GM19238 (cell line): ENCODE data around the gene OR2G6.
A peak's percentile ranks its signal among the peaks of the same experiment; 100 is the strongest.
"Not testable (repeated sequence)": the region's sequence is repeated elsewhere in the genome, so short reads cannot be mapped to it uniquely, and the experiment has no call there.

Experiments used
- DNase-seq: peaks from one replicate; pipeline ENCODE4 v3.0.0; 2011; ENCODE audit warnings: low spot score; ENCODE audit not compliant: insufficient read length

Gene OR2G6

DNA sequence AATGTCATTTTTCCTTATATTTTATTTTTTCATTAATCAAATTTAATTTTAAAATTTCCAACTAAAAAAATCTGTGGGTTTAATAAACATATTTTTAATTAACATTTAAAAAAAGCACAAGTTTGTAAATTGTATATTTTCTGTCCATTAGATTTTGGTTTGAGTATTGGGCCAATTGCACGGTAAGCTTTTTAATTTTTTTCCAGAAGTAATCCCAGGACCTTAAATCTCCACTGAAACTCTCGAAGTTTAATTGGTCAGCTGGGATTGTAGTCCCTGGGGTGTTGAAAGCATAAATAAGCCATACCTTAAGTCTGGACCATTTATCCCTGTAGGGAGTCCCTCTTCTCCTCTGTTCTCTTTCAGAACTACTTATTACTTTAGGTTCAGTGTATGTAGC, at the start of gene OR2G6:
TSS of gene OR2G6 (plus strand) at position 301 of the 400 bp plus-strand sequence. CDS start 13,574 bp downstream, outside the sequence.
- not testable (repeated sequence) for DNase-seq

DNA sequence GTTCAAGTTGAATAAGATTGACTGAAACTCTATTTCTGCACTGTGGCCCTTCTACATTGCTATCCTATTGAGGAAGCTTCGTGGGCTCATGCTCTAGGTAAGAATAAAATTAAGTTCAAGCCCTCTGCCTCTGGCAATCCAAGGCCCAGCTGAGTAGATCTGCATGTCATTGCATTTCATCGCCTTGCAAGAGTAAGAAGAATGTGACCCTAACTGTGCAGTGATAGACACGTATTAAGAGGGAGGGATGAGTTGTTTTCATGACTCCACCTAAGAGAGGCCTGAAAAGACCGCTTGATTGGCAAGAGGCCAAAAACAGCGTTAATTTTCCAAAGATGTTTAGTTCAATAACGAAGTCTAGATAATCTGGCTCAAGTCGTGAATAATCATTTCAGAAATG, 48.8 kb upstream of the OR2G6 start:
- DNase-seq = not testable (repeated sequence)

- no peak for DNase-seq
Observed at GRCh38 chr1:248471154-248471553, 36.7 kb upstream of the OR2G6 start.

DNA sequence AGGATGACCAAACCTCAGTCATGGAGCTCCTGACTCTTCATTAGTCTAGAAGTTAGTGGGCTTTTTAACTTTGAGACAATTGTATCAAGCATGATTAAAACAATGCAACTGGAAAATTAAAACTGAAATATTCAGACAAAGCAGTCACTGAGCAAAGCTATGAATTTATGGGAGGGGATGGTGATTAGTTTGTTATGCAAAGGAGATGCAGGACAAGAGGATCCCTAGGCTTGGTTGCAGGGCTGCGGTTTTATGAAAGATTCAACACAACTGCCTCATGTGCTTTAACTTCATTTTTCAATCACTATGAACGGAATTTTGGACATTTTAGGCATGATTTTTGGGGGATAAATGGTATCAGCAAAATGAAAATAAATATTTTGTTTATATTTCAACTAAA, 35.8 kb upstream of the OR2G6 start:
- not testable (repeated sequence) for DNase-seq

DNA sequence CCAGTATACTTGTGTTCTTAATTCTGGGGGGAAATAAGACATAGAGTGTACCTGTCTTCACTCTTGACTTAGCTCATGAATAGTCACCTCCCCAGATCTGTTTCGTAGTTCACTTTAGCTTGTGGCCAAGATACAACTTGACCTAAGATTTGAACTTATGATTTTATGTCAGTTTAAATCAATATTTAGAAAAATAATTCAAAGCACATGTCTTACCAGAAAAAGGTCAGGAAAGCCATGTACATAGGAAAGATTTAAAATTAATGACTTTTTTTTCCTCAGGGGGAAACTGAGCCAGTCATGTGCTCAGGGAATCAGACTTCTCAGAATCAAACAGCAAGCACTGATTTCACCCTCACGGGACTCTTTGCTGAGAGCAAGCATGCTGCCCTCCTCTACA, 34.8 kb upstream of the OR2G6 start, which contains the start of gene OR2T3:
TSS of gene OR2T3 (plus strand) at position 301 of the 400 bp plus-strand sequence. CDS start at position 301, 0 bp downstream.
- DNase-seq = not testable (repeated sequence)

- DNase-seq = not testable (repeated sequence)
Observed at GRCh38 chr1:248475660-248476059, 32.2 kb upstream of the OR2G6 start.

GRCh38 chr1:248481686-248482579, 25.9 kb upstream of the OR2G6 start:
- not testable (repeated sequence) for DNase-seq

- DNase-seq = not testable (repeated sequence)
Observed at GRCh38 chr1:248488289-248488688, 19.6 kb upstream of the OR2G6 start, which contains the start of gene OR2T5. Gene OR2T5, plus strand, starts transcription at chr1:248488589. Its CDS starts 0 bp downstream, at chr1:248488589.

GRCh38 chr1:248496661-248497060, 11.2 kb upstream of the OR2G6 start:
- not testable (repeated sequence) for DNase-seq

- not testable (repeated sequence) for DNase-seq
Observed at GRCh38 chr1:248500305-248501035, 7.4 kb upstream of the OR2G6 start.

GRCh38 chr1:248510217-248510616, 2.3 kb downstream of the OR2G6 start:
- not testable (repeated sequence) for DNase-seq

DNA sequence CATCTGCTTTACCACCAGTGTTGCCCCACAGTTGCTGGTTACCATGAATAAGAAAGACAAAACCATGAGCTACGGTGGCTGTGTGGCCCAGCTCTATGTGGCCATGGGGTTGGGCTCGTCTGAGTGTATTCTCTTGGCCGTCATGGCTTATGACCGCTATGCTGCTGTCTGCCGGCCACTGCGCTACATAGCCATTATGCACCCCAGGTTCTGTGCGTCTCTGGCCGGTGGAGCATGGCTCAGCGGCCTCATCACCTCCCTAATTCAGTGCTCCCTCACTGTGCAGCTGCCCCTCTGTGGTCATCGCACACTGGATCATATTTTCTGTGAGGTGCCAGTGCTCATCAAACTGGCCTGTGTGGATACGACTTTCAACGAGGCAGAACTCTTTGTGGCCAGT, 14.0 kb downstream of the OR2G6 start:
- DNase-seq = no peak

DNA sequence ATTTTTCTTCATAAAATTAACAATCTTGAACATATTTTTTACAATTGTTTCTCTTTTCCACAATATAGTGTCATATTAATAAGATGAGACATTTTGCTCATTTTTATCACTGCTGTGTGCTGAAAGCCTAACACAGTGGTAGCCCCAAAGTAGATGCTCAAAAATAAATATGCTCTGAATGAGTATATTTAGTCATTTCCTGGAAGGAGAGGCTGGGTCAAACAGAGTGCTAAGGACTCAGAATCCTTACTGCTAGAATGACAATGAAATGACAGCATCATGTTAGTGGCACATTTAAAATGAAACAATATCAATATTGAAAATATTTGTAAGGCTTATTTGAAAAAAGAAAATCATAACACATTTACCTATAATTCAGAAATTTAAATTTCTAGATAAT, 29.6 kb downstream of the OR2G6 start:
- not testable (repeated sequence) for DNase-seq

DNA sequence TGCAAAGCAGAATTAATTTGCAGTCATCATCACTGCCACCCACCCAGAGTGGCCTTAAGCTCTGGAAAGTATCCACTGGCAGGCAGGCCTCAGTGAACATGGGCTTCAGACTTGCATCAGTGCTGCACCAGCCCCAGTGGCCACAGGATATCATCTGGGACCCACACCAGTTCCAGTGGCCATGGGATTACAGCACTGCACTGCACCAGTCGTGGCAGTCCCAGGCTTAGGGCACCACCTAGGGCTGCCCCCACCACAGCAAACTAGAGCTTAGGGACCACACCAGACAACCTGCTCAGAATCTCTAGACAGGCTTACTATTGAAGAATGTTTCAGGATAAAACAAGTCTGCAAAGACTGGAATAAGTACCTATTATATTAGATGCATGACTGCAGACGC, 39.5 kb downstream of the OR2G6 start:
- not testable (repeated sequence) for DNase-seq

DNA sequence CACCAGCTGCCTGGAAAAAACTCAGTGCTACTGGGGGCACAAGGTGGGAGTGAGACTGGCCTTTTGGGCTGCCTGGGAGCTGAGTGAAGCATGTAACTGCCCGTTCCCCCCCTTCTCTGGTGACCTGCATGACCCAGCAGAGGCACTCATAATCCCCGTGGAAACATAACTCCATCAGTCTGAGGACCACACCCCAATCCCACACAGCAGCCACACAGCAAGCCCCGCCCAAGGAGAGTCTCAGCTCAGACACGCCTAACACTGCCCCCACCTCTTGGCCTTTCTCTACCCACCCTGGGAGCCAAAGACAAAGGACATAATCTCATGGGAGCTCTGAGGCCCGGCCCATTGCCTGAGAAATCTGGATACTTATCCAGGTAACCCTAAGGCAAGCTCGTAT, 43.2 kb downstream of the OR2G6 start:
- not testable (repeated sequence) for DNase-seq

DNA sequence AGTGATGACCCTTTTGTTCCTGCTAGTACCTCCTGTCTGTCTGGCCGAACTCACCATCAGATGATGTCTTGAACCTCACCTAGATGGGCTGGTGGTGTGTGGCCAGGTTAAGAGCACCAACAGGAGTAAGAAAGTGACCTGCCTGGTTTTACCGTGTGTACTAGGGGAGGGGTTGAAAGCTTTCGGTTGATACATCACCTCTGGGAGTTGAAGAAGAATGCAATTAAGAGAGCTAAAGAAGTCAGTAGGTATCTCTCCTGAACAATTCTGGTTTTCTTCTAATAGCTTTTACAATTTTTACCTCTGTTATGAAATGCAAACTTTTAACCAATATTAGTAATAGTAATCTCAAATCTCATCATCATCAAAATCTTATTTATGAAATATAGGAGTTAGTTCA, 54.8 kb downstream of the OR2G6 start, which contains the start of gene OR2T29:
TSS of gene OR2T29 (minus strand) at position 101 of the 400 bp plus-strand sequence. CDS start 3,281 bp downstream, outside the sequence.
- DNase-seq = not testable (repeated sequence)

GRCh38 chr1:248565530-248566373, 57.9 kb downstream of the OR2G6 start:
- DNase-seq = peak; percentile 0

- DNase-seq = not testable (repeated sequence)
Observed at GRCh38 chr1:248569049-248569448, 61.2 kb downstream of the OR2G6 start.

GRCh38 chr1:248570811-248571210, 62.9 kb downstream of the OR2G6 start:
- DNase-seq = not testable (repeated sequence)

GRCh38 chr1:248572049-248572448, 64.2 kb downstream of the OR2G6 start:
- not testable (repeated sequence) for DNase-seq

GRCh38 chr1:248573856-248574255, 66.0 kb downstream of the OR2G6 start:
- not testable (repeated sequence) for DNase-seq
